Measurements from ENCODE around the gene TMUB1.

DNA sequence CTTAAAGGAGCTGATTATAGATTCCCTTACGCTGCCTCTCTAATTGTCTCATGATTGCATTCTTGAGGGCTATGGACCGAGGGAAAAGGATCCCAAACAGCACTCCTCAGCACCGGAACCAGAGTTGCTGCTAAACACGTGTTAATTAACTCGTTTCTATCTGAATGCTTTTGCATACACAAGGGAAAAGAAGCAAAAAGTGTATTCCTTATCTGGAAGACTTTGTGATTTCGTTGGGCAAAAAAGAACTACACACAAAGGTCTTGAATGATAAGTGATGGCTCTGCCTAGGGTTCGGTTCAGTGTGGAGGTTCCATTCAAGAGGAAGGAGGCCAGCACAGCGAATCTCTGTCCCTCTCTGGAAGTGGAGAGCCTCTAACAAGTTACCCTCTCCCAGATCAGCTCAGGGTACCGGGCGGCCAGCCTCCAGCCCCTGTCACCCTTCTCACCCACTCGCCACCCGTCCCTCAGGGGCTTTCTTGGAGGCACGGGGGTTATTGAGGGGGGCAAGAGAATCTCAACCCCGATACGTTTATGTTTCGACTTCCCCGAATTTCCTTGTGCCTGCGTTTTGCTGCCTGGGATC lies 24.4 kb downstream of the TMUB1 start:
- TF ChIP-seq, protein P1, sequence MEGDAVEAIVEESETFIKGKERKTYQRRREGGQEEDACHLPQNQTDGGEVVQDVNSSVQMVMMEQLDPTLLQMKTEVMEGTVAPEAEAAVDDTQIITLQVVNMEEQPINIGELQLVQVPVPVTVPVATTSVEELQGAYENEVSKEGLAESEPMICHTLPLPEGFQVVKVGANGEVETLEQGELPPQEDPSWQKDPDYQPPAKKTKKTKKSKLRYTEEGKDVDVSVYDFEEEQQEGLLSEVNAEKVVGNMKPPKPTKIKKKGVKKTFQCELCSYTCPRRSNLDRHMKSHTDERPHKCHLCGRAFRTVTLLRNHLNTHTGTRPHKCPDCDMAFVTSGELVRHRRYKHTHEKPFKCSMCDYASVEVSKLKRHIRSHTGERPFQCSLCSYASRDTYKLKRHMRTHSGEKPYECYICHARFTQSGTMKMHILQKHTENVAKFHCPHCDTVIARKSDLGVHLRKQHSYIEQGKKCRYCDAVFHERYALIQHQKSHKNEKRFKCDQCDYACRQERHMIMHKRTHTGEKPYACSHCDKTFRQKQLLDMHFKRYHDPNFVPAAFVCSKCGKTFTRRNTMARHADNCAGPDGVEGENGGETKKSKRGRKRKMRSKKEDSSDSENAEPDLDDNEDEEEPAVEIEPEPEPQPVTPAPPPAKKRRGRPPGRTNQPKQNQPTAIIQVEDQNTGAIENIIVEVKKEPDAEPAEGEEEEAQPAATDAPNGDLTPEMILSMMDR (IDR thresholded peaks at IDR 0.05): no peak
- no peak for TF ChIP-seq ZFX (IDR thresholded peaks at IDR 0.05; ENCODE audit: borderline replicate concordance)

Data from 22Rv1 (cell line).